Measurements from ENCODE around the gene TP53AIP1.

- TF ChIP-seq, protein P1, sequence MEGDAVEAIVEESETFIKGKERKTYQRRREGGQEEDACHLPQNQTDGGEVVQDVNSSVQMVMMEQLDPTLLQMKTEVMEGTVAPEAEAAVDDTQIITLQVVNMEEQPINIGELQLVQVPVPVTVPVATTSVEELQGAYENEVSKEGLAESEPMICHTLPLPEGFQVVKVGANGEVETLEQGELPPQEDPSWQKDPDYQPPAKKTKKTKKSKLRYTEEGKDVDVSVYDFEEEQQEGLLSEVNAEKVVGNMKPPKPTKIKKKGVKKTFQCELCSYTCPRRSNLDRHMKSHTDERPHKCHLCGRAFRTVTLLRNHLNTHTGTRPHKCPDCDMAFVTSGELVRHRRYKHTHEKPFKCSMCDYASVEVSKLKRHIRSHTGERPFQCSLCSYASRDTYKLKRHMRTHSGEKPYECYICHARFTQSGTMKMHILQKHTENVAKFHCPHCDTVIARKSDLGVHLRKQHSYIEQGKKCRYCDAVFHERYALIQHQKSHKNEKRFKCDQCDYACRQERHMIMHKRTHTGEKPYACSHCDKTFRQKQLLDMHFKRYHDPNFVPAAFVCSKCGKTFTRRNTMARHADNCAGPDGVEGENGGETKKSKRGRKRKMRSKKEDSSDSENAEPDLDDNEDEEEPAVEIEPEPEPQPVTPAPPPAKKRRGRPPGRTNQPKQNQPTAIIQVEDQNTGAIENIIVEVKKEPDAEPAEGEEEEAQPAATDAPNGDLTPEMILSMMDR (IDR thresholded peaks at IDR 0.05): no peak
- no peak for TF ChIP-seq POLR2AphosphoS5 (IDR thresholded peaks at IDR 0.05)
Observed at GRCh38 chr11:128929468-128929867, 13.2 kb downstream of the TP53AIP1 start.

Measured in prostate gland (tissue), 2 donors.